GM19463 (cell line): ENCODE measurements around the gene TRIO.

Experiments used
- ATAC-seq: cut with Tn5 transposase; IDR thresholded peaks from one replicate; pipeline ENCODE4 v1.9.1; 2021; ENCODE audit warnings: mild to moderate bottlenecking, moderate library complexity; ENCODE audit not compliant: unreplicated experiment

TRIO gene

DNA sequence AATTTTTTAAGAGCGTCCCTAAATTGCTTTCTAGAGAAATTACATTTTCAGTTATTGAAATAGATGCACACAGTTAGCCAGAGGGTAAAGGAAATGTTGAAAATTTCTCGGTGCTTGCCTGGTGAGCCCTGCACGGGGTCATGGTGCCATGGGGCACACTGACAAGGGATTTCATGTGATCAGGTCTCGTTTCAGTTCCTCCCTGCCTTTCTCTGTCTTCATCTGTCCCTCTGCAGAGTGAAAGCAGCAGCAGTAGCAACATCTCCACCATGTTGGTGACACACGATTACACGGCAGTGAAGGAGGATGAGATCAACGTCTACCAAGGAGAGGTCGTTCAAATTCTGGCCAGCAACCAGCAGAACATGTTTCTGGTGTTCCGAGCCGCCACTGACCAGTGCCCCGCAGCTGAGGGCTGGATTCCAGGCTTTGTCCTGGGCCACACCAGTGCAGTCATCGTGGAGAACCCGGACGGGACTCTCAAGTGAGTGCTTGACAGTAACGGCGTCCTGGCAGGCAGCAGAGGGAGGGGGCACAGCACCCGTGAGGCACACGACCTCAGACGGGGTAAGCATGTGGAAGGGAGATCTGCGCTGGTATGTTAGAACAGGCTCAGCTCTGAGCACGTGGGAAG lies 349.3 kb downstream of the TRIO start:
- ATAC-seq = no peak

GRCh38 chr5:14495301-14495700 lies 352.2 kb downstream of the TRIO start:
- ATAC-seq = no peak

- ATAC-seq = no peak
These were observed 354.2 kb downstream of the TRIO start for GRCh38 chr5:14497311-14497710.

- no peak for ATAC-seq
These were observed 358.5 kb downstream of the TRIO start for GRCh38 chr5:14501353-14502293.

DNA sequence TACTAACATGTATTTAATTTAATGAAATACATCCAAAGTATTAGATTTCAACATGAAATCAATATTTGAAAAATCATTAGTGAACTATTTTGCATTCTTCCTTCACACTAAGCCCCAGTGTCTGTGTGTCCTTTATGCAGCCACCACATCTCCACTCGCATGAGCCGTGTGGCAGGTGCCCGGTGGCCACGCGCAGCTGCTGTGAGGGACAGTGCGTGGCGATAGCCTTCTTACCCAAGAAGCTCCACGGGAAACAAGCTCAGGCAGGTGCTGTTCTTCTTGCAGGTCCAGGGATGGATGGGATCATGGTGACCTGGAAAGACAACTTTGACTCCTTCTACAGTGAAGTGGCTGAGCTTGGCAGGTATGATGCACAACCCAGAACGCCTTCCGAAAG lies 359.1 kb downstream of the TRIO start:
- ATAC-seq = no peak

GRCh38 chr5:14503017-14503680 lies 360.0 kb downstream of the TRIO start:
- ATAC-seq = no peak

GRCh38 chr5:14503681-14504331 lies 360.7 kb downstream of the TRIO start:
- ATAC-seq = no peak

- ATAC-seq = no peak
These were observed 361.2 kb downstream of the TRIO start for GRCh38 chr5:14504332-14504727.

DNA sequence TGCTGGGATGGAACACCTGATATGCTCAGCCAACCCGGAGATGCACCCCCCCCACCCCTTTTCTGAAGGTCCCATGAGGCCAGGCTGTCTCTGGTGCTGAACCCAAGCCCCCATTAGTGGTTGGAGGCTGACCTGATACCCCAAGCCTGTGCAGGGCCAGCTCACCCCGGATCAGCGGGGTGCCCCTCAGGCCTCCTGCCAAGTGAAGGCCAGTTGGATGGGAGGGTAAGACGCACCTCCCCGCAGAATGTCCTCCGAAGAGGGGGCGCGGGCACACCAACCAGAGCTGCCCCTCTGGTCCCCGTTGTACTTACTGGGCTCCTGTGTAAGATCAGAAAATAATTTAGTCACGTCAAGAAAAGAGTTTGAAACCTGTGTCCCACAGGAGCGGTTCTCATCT lies 361.7 kb downstream of the TRIO start:
- no peak for ATAC-seq

- ATAC-seq = no peak
These were observed 362.4 kb downstream of the TRIO start for GRCh38 chr5:14505310-14506139.

DNA sequence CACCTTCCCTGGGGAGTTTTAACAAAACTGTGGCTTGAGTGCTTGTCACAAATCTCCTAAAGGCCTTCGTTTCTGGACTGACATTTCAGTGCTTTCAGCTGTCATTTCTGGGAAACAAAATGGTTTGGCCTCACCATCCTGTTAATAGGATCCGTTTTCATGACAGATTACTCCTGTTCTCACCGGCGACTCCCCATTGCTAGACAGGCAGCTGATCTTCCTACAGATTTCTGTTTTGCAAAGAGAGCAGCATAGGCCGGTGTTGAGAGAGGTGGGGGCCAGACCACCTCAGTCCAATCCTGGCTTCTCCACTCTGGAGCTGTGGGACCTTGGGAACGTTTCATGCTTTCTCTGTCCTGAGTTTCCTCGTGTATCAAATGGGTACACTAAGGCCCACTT lies 363.0 kb downstream of the TRIO start:
- ATAC-seq = no peak

DNA sequence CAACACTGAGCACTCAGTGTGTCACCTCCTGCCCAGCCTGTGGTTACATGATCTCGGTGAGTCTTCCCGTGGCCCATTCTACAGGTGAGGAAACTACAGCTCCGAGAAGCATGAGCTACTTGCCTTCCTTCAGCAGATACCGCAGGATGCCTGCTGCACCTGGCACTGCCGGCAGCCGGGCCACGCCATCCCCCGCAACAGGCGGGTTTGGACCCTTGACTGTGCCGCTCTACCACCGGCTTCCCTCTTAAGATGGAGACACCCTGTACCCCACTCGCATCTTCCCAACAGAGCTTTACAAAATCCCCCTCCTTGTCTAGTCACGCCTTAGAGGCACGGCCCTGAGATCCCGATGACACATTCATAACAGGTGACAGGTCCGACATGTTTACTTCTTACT lies 363.5 kb downstream of the TRIO start:
- no peak for ATAC-seq

- ATAC-seq = no peak
These were observed 364.2 kb downstream of the TRIO start for GRCh38 chr5:14507156-14507941.

DNA sequence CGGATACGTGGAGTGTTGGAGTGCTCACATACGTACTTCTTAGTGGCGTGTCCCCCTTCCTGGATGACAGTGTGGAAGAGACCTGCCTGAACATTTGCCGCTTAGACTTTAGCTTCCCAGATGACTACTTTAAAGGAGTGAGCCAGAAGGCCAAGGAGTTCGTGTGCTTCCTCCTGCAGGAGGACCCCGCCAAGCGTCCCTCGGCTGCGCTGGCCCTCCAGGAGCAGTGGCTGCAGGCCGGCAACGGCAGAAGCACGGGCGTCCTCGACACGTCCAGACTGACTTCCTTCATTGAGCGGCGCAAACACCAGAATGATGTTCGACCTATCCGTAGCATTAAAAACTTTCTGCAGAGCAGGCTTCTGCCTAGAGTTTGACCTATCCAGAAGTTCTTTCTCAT lies 364.9 kb downstream of the TRIO start:
- no peak for ATAC-seq

DNA sequence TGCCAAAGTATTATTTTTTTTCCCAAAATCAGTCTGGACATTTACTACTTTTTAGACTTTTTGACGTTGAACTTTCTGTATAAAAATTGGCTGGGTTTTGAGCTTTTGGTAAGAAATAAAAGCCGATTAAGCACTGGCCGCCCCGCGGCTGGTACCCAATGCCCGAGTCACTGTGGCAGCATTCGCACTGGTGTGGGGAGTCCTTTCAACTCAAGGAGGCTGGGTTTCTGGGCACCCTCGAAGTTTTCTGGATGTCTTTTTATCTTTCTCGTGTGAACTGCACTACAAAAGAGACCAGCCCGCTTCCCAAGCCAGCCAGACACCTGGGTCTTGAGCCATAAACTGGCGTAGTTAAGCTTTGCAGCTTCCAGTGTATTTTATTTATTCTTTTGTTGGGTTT lies 366.4 kb downstream of the TRIO start:
- ATAC-seq = no peak

DNA sequence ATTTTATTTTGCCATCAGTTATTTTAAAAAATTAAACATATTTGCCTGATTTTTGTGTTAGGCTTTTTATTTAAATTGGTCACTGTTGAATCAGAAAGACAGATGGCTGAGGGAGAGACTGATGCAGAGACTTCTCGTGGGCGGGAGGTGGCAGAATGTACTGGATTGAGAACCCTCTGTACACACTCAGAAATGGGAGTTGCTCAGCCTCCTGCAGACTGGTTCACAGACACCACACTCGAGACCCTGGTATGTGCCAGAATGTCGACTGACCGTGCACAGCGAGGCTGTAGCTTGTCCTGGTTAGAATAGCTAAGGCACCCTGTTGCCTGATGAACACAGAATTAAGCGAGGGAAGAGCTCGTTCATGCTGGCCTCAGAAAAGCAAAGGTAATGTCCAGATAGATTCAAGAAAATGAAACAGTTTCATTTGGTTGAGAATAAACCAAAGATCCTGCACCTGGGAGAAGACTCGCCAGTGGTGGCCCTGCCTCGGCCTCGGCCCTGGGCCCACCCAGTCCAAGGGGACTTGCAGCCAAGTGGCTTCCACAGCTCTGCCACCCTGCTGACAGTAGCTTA lies 367.1 kb downstream of the TRIO start:
- ATAC-seq = no peak

DNA sequence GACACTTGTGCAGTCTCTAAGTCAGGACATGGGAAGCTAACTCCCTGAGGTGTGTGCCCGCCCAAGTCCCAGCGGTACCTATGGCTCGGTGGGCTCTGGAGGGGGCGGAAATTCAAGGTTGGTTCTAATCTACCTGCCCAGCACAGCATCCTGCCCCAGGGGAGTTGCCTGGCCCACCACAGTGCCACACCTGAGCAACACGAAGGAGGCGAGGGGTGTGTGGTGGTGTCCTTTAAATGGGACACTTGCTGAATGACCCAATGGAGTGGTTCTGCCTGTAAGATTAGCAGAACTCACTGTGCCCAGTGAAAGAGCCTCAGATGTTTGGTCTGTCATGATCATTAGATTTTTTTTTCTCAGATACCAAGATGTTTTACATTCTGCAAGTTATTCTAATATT lies 367.7 kb downstream of the TRIO start:
- no peak for ATAC-seq

- ATAC-seq = no peak
These were observed 369.4 kb downstream of the TRIO start for GRCh38 chr5:14512574-14512973.

- no peak for ATAC-seq
These were observed 370.1 kb downstream of the TRIO start for GRCh38 chr5:14513266-14513665.
